HG02938 (cell line): ENCODE measurements around the gene SEMA7A.
"Not testable (repeated sequence)": the region's sequence is repeated elsewhere in the genome, so short reads cannot be mapped to it uniquely, and the experiment has no call there.

Experiments used
- ATAC-seq: cut with Tn5 transposase; IDR thresholded peaks from one replicate; pipeline ENCODE4 v1.9.1; 2021; ENCODE audit warnings: mild to moderate bottlenecking, moderate library complexity; ENCODE audit not compliant: unreplicated experiment

Gene SEMA7A, protein sequence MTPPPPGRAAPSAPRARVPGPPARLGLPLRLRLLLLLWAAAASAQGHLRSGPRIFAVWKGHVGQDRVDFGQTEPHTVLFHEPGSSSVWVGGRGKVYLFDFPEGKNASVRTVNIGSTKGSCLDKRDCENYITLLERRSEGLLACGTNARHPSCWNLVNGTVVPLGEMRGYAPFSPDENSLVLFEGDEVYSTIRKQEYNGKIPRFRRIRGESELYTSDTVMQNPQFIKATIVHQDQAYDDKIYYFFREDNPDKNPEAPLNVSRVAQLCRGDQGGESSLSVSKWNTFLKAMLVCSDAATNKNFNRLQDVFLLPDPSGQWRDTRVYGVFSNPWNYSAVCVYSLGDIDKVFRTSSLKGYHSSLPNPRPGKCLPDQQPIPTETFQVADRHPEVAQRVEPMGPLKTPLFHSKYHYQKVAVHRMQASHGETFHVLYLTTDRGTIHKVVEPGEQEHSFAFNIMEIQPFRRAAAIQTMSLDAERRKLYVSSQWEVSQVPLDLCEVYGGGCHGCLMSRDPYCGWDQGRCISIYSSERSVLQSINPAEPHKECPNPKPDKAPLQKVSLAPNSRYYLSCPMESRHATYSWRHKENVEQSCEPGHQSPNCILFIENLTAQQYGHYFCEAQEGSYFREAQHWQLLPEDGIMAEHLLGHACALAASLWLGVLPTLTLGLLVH

DNA sequence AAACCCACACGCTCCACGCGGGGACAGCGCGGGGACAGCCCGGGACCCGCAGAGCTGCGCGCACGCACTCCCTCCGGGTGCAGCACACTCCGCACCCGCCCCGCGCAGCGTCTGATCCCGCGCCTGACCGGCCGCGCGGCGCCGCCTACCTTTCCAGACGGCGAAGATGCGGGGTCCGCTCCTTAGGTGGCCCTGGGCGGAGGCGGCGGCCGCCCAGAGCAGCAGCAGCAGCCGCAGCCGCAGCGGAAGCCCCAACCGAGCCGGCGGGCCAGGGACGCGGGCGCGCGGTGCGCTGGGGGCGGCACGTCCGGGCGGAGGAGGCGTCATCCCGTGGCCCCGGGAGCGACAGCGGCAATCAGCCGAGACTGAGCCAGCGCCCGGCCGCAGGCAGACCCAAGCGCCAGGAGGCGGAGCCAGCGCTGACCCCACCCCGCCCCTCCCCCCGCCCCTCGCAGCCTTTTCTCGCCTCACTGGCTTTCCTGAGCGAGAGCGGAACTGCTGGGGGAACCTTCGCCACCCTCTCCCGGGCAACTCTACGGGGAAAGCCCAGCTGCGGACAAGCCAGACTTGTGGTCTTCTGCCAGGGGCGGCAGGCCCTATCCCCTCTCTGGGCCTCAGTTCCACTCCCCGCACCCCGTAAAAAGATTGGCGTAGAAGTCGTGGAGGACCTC is at the start of gene SEMA7A:
Gene SEMA7A (minus strand): TSS at position 367 of the 671 bp plus-strand sequence. CDS start 40 bp downstream, at position 327.
- ATAC-seq: no peak

DNA sequence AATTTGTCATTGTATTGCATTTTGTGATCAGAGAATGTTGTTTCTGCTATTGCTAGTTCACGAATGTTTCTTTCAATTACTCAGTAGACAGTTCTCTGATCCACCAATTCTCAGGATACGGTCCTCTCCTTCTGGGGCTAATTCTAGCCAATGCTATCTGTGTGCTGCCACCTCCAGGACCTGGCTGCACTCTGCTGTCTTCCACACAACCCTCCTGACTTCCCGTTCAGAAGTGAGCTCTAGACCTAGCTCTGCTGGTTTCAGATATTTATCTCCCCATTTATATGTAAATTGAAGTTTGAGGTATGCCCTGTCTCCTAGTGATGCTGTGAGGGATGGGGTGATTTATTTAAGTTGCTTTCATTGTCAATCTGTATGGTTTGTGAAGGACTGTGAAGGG is 48.9 kb upstream of the SEMA7A start:
- ATAC-seq: no peak

DNA sequence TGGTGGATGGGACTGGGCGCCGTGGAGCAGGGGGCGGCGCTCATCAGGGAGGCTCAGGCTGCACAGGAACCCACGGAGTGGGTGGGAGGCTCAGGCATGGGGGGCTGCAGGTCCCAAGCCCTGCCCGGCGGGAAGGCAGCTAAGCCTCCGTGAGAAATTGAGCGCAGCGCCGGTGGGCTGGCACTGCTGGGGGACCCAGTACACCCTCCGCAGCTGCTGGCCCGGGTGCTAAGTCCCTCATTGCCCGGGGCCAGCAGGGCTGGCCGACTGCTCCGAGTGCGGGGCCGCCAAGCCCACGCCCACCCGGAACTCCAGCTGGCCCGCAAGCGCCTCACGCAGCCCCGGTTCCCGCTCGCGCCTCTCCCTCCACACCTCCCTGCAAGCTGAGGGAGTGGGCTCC is 46.6 kb upstream of the SEMA7A start:
- not testable (repeated sequence) for ATAC-seq

DNA sequence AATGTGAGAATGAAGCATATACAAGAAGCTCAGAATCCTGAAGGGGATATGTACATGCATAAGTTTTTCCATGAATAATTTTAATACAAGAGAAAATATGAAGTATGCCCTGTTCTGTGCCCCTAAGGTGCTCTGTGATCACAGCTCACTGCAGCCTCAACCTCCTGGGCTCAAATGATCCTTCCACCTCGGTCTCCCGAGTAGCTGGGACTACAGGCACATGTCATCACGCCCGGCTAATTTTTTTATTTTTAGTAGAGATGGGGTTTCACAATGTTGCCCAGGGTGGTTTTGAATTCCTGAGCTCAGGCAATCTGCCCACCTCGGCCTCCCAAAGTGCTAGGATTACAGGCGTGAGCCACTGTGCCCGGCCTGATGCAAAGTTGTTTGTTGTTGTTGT is 37.9 kb upstream of the SEMA7A start:
- ATAC-seq: not testable (repeated sequence)

DNA sequence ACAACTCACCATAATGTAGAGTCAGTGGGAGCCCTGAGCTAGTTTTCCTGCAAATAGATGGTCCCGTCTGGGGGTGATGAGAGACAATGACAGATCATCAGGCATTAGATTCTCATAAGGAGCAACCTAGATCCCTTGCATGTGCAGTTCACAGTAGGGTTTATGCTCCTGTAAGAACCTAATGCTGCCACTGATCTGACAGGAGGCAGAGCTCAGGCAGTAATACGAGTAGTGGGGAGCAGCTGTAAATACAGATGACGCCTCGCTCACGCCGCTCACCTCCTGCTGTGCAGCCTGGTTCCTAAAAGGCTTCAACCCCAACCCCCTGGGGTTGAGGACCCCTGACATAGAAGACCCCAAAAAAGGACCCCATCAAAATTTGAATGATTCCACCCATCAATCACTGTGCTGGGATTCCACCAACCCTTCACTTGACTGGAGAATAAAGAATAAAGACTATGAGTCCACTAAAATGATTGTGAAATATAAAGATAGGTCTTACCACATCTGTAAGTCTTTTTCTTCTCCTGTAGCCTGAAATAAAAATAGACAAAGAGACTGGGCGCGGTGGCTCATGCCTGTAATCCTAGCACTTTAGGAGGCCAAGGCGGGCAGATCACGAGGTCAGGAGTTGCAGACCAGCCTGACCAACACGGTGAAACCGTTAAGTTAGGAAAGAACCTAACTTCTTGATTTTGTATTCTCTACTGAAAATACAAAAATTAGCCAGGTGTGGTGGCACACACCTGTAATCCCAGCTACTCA is 37.1 kb upstream of the SEMA7A start:
- ATAC-seq: no peak

DNA sequence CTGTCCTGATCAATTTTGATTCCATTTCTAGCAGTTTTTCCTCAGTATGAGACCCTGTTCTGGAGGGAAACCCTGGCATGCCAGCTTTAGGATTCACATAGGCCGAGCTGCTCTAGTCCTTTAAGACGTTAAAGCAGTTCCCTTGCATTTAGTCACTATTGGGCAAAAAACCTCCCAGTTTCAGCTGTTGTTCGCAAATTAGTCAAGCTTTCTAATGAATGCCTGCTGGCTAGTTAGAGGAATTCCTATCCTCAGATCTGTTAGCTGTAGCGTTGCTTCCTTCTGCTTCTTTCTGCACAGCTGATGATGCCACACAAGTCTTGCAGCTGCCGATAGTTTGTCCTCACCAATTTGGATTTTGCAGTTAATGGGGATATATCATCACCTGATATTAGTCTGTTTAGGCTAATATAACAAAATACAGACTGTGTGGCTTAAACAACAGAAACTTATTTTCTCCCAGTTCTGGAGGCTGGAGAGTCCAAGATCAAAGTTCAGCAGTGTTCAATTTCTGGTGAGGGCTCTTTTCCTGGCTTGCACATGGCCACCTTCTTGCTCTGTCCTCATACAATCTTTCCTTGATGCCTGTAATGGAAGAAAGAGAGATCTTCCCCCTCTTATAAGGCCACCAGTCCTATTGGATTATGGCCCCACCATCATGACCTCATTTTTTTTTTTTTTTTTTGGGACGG is 34.7 kb upstream of the SEMA7A start:
- ATAC-seq: no peak

DNA sequence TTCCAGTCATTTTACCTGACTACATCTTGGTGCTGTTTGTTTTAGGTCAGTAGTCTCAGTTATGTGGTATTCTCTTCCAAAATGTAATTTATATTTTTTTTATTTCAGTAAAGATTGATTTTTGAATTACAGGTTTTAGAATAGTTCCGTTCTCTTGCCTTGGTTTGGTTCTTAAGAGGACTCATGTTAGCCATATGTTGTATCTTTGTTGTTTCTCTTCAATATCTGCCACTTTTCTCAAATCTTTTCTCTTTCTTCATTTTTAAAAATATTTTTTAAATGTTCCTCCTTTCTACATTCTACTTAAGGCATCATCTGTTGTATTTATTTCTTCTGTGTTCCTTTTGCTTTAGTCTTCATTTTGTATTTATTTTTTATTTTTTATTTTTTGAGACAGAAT is 32.8 kb upstream of the SEMA7A start:
- ATAC-seq: no peak

DNA sequence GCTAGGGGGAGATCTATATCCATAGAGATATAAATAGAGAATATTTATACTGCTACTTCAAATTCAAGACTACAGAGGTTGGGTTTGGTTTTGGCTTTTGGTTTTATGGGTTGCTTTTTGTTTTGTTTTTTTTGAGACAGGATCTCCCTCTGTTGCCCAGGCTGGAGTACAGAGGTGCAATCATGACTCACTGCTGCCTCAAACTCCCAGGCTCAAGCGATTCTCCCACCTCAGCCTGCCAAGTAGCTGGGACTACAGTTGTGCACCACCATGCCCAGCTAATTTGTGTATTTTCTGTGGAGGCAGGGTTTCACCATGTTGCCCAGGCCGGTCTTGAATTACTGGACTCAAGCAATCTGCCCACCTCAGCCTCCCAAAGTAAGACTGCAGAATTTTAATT is 31.1 kb upstream of the SEMA7A start:
- ATAC-seq: no peak

DNA sequence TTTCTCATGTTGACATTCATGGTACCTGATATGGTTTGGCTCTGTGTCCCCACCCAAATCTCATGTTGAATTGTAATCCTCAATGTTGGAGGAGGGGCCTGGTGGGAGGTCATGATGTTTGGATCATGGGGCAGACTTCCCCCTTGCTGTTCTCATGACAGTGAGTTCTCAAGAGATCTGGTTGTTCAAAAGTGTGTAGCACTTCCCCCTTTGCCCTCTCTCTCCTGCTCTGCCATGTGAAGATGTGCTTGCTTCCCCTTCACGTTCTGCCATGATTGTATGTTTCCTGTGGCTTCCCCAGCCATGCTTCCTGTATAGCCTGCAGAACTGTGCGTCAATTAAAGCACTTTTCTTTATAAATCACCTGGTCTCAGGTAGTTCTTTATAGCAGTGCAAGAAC is 30.5 kb upstream of the SEMA7A start:
- ATAC-seq: no peak

DNA sequence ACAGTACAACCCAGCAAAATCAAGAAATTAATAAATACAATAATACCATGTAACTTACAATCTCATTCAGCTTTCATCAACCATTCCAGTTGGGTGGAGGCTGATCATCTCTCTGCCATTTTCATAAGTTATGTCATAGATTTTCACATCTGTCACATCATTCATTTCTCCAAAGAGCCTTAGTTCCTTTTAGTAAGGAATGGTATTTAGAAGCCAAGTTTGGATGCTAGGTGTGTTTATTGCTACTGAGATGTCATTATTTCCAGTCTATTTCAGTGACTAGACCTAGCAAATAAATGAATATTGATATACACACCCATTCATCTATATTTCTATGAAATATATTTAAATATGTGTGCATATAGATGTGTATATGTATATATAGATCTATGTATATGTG is 29.9 kb upstream of the SEMA7A start:
- no peak for ATAC-seq

DNA sequence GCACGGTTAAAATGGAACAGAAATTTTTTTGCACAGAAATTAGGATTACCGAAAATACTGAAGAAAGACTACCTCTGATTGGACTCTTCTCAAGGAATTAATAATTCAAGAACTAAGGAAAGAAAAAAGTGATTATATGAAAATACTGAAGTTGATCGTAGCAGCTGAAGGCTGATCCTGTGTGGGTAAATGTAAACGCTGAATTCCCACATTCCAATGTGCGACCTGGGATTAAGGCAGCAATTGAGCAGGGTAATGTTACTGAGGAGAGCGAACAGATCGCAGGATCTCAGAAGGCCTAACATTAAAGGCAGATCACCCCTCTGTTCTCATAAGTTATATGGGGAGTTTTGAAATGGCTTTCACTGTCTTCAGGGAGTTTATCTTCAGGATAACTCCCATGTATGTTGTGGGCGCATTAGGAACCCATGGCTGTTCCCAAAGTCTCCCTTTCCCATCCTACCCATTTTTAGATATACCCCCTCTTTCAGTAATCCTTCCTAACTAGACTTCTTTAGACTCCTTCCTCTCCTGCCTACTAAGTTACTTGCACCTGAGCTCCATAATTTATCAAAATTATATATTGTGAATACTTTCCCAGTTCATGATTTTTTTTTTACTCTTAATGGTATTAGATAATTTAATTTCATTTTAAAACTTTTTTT is 28.2 kb upstream of the SEMA7A start:
- no peak for ATAC-seq

DNA sequence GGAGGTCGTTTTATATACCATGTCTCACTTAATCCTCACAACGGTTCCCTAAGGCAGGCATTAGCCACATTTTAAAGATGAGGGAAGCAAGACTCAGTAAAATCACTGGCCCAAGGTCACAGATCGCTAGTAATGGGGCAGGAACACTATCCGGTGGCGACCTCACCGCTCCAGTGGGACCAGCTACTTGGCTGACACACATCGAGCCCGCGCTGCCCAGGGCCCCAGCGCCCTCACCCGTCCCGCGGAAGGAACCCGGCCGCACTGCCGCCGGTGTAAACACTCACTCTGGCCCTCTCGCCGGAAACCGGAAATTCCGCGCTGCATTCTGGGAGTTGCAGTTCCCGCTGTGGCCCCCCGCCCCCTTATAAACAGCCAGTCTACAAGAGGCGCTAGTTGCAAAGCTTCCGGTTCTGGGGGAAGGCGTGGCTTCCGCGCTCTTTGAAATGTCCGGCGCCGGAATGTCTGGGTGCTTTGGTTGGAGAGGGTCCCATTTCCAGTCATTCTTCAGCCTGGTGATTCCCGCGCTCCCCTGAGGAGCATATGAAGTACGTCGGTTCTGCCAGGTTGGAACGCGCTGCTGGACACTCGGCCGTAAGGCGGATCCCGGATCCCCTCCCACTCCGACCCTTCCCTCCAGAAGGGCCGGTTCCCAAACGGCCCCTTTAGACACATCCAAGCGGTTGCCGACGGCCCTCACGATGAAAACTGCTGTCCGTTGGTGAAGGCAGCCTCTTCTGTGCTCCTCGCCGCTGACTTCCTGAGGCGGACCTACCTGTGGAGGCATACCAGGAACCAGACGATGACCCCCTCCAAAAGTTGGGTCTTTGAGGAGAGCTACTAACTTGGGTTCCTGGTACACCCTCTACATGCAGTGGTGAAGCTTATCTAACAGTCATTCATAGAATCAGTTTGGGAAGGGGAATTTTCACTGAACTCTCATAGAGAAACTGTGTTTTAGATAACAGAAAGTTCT is 27.4 kb upstream of the SEMA7A start, which contains the start of gene UBL7:
Gene UBL7 (minus strand): TSS at position 290 of the 976 bp plus-strand sequence. CDS start 2,293 bp downstream, outside the sequence.
- ATAC-seq: peak; percentile 89

DNA sequence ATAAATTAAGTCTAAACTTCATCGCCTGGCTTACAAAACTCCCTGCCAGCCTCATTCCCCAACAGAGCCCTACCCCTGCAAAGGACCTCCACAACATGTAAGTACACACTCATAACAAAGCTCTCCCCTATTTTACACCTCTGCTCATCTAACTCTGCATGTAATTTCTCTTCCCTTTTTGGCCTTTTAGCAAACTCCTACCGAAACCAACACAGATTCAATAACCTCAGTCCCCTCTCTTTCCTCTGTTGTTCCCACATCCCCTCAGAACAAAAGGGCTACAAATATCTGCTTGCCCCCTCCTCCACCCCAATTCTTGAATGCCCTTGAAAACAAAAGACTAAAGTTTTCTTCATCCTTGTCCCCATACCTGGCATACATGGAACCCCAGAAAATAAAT is 26.5 kb upstream of the SEMA7A start:
- no peak for ATAC-seq

DNA sequence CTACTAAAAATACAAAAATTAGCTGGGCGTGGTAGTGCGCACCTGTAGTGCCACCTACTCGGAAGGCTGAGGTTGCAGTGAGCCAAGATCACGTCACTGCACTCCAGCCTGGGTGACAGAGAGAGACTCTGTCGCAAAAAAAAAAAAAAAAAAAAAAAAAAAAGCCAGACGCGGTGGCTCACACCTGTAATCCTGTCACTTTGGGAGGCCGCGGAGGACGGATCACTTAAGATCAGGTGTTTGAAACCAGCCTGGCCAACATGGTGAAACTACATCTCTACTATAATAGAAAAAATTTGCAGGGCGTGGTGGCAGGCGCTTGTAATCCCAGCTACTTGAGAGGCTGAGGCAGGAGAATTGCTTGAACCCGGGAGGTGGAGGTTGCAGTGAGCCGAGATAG is 26.0 kb upstream of the SEMA7A start:
- not testable (repeated sequence) for ATAC-seq

DNA sequence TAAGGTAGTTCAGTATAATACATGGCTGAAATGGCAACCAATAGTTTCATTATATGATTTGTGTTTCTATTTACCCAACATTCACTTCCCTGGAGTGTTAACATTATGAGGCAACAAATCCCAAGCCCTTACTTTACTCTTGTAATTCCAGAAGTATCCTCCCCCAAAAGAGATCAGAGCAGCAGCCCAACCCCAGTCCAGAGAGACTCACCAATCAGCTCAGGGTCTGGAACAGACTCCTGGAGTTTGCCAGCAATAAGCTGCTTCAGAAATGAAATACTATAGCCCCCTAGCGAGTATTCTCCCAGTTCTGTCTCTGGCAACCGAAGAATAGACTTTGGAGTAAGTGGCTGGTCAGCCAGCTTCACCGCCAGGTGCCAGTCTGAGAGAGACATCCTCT is 24.7 kb upstream of the SEMA7A start:
- ATAC-seq: no peak

DNA sequence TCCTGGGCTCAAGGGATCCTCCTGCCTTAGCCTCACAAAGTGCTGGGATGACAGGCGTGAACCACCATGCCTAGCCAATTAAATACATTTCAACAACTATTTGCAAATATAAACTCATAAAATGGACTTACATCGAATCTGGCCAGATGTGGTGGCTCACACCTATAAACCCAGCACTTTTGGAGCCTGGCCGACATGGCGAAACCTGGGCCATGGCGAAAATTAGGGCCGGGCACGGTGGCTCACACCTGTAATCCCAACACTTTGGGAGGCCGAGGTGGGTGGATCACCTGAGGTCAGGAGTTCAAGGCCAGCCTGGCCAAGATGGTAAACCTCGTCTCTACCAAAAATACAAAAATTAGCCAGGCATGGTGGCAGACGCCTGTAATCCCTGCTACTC is 23.3 kb upstream of the SEMA7A start:
- not testable (repeated sequence) for ATAC-seq

DNA sequence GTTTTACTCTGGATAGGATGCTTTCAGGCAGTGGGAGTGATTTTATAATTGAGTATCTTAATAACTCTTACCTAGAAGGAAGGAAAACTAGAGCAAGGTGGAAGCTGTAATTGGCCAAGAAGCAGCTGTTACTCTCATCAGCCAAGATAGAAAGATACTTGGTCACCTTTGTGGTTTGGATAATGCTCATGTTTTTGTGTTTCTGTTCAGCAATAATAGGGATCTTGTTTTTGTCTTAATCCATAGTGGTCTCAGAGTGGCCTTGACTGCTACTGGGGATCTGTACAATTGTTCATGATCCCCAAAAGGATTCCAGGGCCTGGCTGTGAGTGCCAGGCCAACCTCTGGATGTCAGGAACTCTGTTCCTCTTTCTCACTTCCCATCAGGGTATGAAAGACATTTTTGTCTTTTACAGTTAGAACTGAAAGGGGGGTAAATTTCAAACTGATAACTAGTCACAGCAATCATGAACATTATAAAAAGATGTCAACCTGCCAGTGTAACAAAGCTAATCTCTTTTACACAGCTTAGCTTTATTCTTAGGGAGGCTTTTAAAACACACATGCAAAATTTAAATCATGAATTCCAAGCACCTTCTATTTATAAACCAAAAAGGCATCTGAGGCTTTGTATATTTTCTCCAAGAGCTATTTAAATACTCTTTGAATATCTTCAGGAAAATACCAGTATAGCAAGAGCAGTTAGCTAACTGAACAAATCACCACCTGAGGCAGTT is 21.2 kb upstream of the SEMA7A start:
- ATAC-seq: no peak
